Measurements from ENCODE around the gene CXCL3. TPM values are rescaled to one million over a fixed set of nuclear protein-coding genes. Genes with fewer than 3 reads are reported as not detected.

CXCL3 gene
- total RNA-seq, 1 donor from 2014 or later, result 5.9 TPM

DNA sequence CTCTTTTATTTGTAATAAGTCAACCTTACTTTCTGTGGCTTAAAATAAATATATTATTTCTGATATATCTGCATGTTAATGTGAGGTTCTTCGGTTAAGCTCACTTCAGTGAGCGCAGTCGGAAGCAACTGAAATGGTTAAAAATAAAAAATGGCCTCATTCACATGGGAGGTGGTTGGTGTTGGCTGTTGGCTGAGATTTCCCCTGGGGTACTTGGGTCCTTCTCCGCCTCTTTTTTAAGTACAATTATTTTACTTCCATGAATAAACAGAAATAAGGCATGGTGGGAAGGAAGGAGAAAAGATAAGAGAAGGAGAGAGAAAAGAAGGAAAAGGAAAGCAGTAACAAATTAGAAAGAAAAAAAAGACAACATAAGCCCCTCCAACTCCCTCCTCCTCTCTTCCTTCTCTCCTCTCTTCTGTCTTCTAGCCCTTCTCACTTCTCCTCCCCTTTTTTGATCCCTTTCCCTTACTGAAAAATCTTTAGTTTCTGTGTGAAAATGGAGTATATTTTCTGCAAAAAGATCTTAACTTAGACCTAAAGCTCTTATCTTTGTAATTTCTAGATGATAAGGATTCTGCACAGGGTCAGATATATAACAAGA is 19.7 kb upstream of the CXCL3 start:
- no peak for DNase-seq (ENCODE audit: extremely low spot score, unreplicated experiment)
- H3K4me1 Mint-ChIP-seq (ENCODE audit: unreplicated experiment), result no peaks in the 10 kb centered on the region
- TF ChIP-seq, protein P1, sequence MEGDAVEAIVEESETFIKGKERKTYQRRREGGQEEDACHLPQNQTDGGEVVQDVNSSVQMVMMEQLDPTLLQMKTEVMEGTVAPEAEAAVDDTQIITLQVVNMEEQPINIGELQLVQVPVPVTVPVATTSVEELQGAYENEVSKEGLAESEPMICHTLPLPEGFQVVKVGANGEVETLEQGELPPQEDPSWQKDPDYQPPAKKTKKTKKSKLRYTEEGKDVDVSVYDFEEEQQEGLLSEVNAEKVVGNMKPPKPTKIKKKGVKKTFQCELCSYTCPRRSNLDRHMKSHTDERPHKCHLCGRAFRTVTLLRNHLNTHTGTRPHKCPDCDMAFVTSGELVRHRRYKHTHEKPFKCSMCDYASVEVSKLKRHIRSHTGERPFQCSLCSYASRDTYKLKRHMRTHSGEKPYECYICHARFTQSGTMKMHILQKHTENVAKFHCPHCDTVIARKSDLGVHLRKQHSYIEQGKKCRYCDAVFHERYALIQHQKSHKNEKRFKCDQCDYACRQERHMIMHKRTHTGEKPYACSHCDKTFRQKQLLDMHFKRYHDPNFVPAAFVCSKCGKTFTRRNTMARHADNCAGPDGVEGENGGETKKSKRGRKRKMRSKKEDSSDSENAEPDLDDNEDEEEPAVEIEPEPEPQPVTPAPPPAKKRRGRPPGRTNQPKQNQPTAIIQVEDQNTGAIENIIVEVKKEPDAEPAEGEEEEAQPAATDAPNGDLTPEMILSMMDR (conservative IDR thresholded peaks at IDR 0.05), result no peak
- no peaks in the 10 kb centered on the region for H3K36me3 Mint-ChIP-seq
- H3K4me3 Mint-ChIP-seq, result no peak overlapping the region
- H3K27me3 Mint-ChIP-seq, result peaks cover 4% of the 10 kb centered on the region
- no peak overlapping the region for H3K27ac Mint-ChIP-seq
- peaks cover 4% of the 10 kb centered on the region for H3K9me3 Mint-ChIP-seq

DNA sequence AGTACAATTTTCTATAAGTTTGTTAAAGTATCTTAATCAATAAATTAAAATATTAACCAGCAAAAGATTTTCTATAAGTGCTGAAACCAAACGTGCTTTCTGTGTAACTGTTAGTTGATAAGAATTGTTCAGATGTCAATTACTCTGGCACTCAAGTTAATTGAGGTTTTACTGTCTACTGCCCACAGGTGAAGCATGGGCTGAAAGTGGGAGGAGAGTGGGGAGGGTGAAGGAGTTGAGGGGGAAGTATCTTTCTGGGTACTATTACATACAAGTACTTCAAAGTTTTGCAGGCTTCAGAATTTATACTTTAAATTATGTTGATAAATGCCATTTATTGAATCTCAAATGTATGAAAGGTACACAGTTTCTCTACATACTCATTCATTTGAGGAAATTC is 19.1 kb upstream of the CXCL3 start:
- peaks cover 4% of the 10 kb centered on the region for H3K27me3 Mint-ChIP-seq
- TF ChIP-seq, protein P1 (conservative IDR thresholded peaks at IDR 0.05), result no peak
- no peaks in the 10 kb centered on the region for H3K4me1 Mint-ChIP-seq (ENCODE audit: unreplicated experiment)
- H3K27ac Mint-ChIP-seq, result no peak overlapping the region
- no peak for DNase-seq (ENCODE audit: extremely low spot score, unreplicated experiment)
- H3K9me3 Mint-ChIP-seq, result peaks cover 4% of the 10 kb centered on the region
- no peak overlapping the region for H3K4me3 Mint-ChIP-seq
- no peaks in the 10 kb centered on the region for H3K36me3 Mint-ChIP-seq

DNA sequence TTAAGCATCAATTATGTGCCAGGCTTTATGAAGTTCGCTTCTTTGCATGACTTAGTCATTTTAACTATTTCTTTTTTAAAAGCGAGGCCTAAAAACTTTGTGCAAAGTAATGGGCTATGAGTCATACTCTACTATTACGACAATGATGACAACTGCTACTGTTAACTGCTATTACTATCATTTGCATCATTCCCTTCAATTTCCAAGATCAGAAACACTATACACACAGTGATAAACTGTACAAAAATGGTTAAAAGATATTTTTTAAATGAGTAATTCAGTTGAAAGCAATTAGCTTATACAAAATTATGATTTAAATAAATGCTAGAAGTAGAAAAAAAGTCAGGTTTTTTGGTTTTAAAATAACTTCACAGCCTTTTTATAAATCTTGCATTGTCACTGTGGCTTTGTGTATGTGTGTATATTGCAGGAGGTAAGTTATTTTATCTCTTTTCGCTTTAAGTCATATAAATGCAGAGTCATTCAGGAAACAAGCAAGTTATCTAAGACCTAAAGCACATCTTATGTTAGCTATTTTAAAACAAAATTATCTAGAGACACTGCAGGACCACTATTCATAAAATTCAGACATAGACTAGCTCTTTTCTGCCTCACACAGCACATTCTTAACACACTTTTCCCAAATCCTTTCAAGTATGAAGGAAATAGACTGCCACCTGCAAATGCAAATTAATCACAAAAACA is 18.5 kb upstream of the CXCL3 start:
- Mint-ChIP-seq H3K27me3 (peaks cover 4% of the 10 kb centered on the region), H3K4me1 (ENCODE audit: unreplicated experiment) (no peaks in the 10 kb centered on the region), H3K27ac (no peak overlapping the region), H3K9me3 (peaks cover 4% of the 10 kb centered on the region), H3K36me3 (no peaks in the 10 kb centered on the region), H3K4me3 (no peak overlapping the region)
- DNase-seq (ENCODE audit: extremely low spot score, unreplicated experiment), result no peak
- TF ChIP-seq, protein P1 (conservative IDR thresholded peaks at IDR 0.05), result no peak

DNA sequence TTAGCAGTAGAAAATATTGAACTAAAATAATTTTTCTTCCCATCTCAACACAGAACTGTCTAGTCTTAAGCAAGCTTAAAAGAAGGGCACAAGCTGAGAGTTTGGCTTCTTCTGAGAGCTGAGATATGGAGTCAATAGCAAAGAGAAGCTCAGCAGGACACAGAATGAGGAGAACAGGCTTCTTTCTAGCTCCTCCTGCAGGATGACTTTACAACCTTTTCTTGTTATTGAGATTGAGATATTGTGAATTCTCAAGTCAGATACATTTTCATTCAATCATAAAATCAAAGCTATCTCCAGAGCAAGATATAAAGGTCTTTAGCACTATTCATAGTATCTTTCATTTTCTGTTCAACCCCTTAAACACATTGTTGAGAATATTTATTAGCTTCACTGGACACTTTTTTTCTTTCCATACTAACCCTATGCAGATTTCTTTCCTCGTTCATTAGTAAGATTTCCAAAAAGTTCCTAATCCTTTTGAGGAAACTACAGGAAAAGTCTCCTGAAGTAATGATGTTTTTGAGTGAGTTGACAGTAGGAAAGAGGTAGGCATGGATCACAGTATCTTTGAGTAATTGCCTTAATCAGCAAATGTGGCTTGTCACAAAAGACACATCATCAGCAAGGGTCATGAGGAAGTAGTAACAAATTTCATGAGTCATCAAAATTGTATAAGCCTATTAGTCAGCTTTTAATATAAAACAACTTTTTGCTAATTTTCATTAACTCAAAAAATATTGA is 17.8 kb upstream of the CXCL3 start:
- H3K27me3 Mint-ChIP-seq, result peaks cover 4% of the 10 kb centered on the region
- H3K4me1 Mint-ChIP-seq (ENCODE audit: unreplicated experiment), result no peaks in the 10 kb centered on the region
- TF ChIP-seq, protein P1 (conservative IDR thresholded peaks at IDR 0.05), result no peak
- H3K4me3 Mint-ChIP-seq, result no peak overlapping the region
- peaks cover 4% of the 10 kb centered on the region for H3K9me3 Mint-ChIP-seq
- no peak for DNase-seq (ENCODE audit: extremely low spot score, unreplicated experiment)
- H3K27ac Mint-ChIP-seq, result no peak overlapping the region
- H3K36me3 Mint-ChIP-seq, result no peaks in the 10 kb centered on the region

DNA sequence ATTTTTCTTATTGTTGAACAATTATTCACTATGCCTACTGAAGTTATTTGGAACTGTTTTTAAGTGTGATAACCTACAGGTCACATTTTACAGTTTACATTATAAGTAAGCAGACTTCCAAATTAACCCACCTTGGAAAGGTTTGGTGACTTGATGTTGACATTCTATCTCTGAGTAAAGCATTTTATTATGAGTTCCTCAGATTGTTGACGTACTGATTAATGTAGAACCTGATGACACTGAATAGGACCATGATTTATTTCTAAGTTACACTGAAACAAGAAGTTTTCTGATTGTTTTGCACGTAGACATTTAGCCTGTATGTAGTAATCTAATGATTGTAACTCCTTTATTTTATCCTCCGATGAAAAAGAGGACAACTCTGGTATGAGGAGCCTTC is 17.0 kb upstream of the CXCL3 start:
- Mint-ChIP-seq H3K27me3 (peaks cover 4% of the 10 kb centered on the region), H3K4me3 (no peak overlapping the region), H3K36me3 (no peaks in the 10 kb centered on the region), H3K27ac (no peak overlapping the region), H3K9me3 (peaks cover 4% of the 10 kb centered on the region), H3K4me1 (ENCODE audit: unreplicated experiment) (no peaks in the 10 kb centered on the region)
- DNase-seq (ENCODE audit: extremely low spot score, unreplicated experiment), result no peak
- TF ChIP-seq, protein P1 (conservative IDR thresholded peaks at IDR 0.05), result no peak

Measured in type B pancreatic cell (in vitro differentiated cells).